ENCODE results near the gene DNAJB6. TPM values are rescaled to one million over a fixed set of nuclear protein-coding genes. Genes with fewer than 3 reads are reported as not detected.
A peak's percentile ranks its signal among the peaks of the same experiment; 100 is the strongest.

Gene DNAJB6
- total RNA-seq, 1 donor from 2014 or later: 93.1 TPM

- TF ChIP-seq, protein P1, sequence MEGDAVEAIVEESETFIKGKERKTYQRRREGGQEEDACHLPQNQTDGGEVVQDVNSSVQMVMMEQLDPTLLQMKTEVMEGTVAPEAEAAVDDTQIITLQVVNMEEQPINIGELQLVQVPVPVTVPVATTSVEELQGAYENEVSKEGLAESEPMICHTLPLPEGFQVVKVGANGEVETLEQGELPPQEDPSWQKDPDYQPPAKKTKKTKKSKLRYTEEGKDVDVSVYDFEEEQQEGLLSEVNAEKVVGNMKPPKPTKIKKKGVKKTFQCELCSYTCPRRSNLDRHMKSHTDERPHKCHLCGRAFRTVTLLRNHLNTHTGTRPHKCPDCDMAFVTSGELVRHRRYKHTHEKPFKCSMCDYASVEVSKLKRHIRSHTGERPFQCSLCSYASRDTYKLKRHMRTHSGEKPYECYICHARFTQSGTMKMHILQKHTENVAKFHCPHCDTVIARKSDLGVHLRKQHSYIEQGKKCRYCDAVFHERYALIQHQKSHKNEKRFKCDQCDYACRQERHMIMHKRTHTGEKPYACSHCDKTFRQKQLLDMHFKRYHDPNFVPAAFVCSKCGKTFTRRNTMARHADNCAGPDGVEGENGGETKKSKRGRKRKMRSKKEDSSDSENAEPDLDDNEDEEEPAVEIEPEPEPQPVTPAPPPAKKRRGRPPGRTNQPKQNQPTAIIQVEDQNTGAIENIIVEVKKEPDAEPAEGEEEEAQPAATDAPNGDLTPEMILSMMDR (IDR thresholded peaks at IDR 0.05): no peak
- TF ChIP-seq POLR2A (IDR thresholded peaks at IDR 0.05): no peak
- intact Hi-C loops (cut with DNase I): no loop called here
- Histone ChIP-seq H3K4me3 (no peak overlapping the region), H3K4me1 (peaks cover 19% of the 10 kb centered on the region), H3K9me3 (no peaks in the 10 kb centered on the region), H3K27me3 (no peaks in the 10 kb centered on the region), H3K27ac (no peak overlapping the region), H3K36me3 (peaks cover 3 to 29% of the 10 kb centered on the region in 2 donors)
- DNase-seq (ENCODE audit: extremely low spot score in 2 of 2): no peak
Measured at GRCh38 chr7:157380416-157380815, 43.6 kb downstream of the DNAJB6 start.

DNA sequence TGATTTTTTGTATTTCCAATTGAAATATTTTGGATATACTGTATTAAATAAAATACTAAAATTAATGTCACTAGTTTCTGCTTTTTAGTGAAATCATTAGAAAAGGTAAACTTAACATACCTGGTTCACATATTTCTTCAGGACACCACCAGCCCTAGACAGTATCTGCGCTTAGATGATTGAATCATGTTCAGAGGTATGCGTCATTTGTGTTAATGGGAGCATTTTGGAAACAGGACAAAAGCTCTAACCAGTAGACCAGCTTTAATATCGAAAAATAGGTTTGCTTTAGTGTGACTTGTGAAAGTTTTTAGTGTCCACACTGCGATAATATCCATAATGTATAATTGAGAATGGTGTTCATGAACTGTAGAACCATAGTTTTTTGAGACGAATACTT, 47.1 kb downstream of the DNAJB6 start:
- no peak for DNase-seq (ENCODE audit: extremely low spot score in 2 of 2)
- intact Hi-C loops (cut with DNase I): no loop called here
- Histone ChIP-seq H3K9me3 (no peaks in the 10 kb centered on the region), H3K4me3 (no peak overlapping the region), H3K27ac (no peak overlapping the region), H3K36me3 (peaks cover 3 to 35% of the 10 kb centered on the region in 2 donors), H3K4me1 (peaks cover 9% of the 10 kb centered on the region), H3K27me3 (no peaks in the 10 kb centered on the region)
- TF ChIP-seq, protein P1 (IDR thresholded peaks at IDR 0.05): no peak
- TF ChIP-seq POLR2A (IDR thresholded peaks at IDR 0.05) (no peak), POLR2AphosphoS5 (IDR thresholded peaks at IDR 0.05; ENCODE audit: insufficient read depth in 1 of 2, low read depth in 1 of 2) (no peak)

- H3K4me1 ChIP-seq: peaks cover 9% of the 10 kb centered on the region
- H3K36me3 ChIP-seq: peaks cover 3 to 35% of the 10 kb centered on the region in 2 donors
- no peak for TF ChIP-seq POLR2A (IDR thresholded peaks at IDR 0.05)
- TF ChIP-seq, protein P1 (IDR thresholded peaks at IDR 0.05): no peak
- no peak for TF ChIP-seq POLR2AphosphoS5 (IDR thresholded peaks at IDR 0.05; ENCODE audit: insufficient read depth in 1 of 2, low read depth in 1 of 2)
- no peak for DNase-seq (ENCODE audit: extremely low spot score in 2 of 2)
- no peak overlapping the region for H3K4me3 ChIP-seq
- H3K27ac ChIP-seq: no peak overlapping the region
- H3K9me3 ChIP-seq: no peaks in the 10 kb centered on the region
- no peaks in the 10 kb centered on the region for H3K27me3 ChIP-seq
- intact Hi-C loops (cut with DNase I): no loop called here
Measured at GRCh38 chr7:157384301-157384700, 47.5 kb downstream of the DNAJB6 start.

GRCh38 chr7:157386979-157387800, 50.4 kb downstream of the DNAJB6 start:
- TF ChIP-seq POLR2A (IDR thresholded peaks at IDR 0.05) (no peak), POLR2AphosphoS5 (IDR thresholded peaks at IDR 0.05; ENCODE audit: insufficient read depth in 1 of 2, low read depth in 1 of 2) (peak in 1 of 2 donors; percentile 72)
- TF ChIP-seq, protein P1 (IDR thresholded peaks at IDR 0.05): peak; percentile 54 to 74 (median 66)
- Histone ChIP-seq H3K4me1 (peaks cover 9% of the 10 kb centered on the region), H3K27ac (no peak overlapping the region), H3K27me3 (no peaks in the 10 kb centered on the region), H3K36me3 (peaks cover 3 to 43% of the 10 kb centered on the region in 2 donors), H3K9me3 (no peaks in the 10 kb centered on the region), H3K4me3 (no peak overlapping the region)
- intact Hi-C loops (cut with DNase I): no loop called here
- no peak for DNase-seq (ENCODE audit: extremely low spot score in 2 of 2)

DNA sequence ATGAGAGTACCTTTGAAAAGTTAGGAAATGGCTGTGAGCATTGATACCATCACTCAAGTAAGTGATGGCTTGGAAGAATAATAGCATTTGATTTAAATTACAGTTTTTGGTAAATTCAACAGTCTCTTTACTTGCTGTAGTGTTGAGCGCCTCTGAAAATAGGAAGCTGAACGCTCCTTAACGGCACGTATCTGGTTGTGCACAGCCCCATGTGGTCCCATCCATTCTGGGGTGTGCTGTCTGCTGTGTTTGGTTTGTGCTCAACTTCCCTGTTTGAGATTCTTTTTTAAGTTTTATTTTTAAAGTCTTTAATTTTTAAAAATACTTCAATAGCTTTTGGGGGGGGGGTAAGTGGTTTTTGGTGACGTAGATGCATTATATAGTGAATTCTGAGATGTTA, 51.5 kb downstream of the DNAJB6 start:
- Histone ChIP-seq H3K4me3 (no peak overlapping the region), H3K27me3 (no peaks in the 10 kb centered on the region), H3K9me3 (no peaks in the 10 kb centered on the region), H3K4me1 (peaks cover 9% of the 10 kb centered on the region), H3K36me3 (peaks cover 3 to 32% of the 10 kb centered on the region in 2 donors), H3K27ac (no peak overlapping the region)
- no peak for DNase-seq (ENCODE audit: extremely low spot score in 2 of 2)
- no peak for TF ChIP-seq POLR2AphosphoS5 (IDR thresholded peaks at IDR 0.05; ENCODE audit: insufficient read depth in 1 of 2, low read depth in 1 of 2)
- TF ChIP-seq, protein P1 (IDR thresholded peaks at IDR 0.05): no peak
- TF ChIP-seq POLR2A (IDR thresholded peaks at IDR 0.05): no peak
- intact Hi-C loops (cut with DNase I): no loop called here

Data from vagina (tissue), 2 donors.